GM12872 (cell line): Measurements from ENCODE around the gene ST6GAL1.

Experiments
- TF ChIP-seq, protein P1 (sequence below): IDR thresholded peaks from 3 replicates; pipeline ENCODE4 v1.5.1; 2011; ENCODE audit warnings: low read depth, mild to moderate bottlenecking, low read length, moderate library complexity; ENCODE audit not compliant: insufficient read depth

The ST6GAL1 gene

DNA sequence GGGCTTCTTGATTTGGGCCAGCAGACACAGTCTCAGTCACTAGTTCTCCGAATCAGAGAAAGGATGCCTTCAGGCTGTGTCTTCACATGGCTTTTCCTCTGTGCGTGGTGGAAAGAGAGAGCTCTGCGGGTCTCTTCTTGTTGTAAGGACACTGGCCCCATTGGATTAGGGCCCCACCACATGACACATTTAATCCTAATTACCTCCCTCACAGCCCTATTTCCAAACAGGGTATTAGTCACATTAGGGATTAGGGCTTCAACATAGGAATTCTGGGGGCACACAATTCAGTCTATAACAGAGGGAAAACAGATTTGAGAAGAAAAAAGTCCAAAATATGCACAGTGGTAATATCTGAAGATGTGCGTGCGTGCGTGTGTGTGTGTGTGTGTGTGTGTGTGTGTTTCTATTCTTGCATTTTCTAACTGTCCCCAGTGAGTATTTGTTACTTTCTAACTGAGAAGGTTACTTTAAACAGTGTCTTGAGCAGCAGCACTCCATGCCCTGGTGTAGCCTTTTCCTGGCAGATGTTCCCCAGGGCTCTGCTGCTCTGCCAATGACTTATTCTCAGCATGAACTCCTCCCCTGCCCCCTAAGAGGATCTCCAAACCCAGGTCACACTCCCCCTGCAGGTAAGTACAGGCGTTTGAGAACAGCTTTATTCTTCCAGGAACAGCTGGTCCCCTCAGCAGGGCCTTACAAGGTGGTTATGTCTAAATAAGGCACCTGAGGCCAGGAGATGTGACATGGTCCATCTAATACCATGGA lies 136.1 kb downstream of the ST6GAL1 start:
- TF ChIP-seq, protein P1, sequence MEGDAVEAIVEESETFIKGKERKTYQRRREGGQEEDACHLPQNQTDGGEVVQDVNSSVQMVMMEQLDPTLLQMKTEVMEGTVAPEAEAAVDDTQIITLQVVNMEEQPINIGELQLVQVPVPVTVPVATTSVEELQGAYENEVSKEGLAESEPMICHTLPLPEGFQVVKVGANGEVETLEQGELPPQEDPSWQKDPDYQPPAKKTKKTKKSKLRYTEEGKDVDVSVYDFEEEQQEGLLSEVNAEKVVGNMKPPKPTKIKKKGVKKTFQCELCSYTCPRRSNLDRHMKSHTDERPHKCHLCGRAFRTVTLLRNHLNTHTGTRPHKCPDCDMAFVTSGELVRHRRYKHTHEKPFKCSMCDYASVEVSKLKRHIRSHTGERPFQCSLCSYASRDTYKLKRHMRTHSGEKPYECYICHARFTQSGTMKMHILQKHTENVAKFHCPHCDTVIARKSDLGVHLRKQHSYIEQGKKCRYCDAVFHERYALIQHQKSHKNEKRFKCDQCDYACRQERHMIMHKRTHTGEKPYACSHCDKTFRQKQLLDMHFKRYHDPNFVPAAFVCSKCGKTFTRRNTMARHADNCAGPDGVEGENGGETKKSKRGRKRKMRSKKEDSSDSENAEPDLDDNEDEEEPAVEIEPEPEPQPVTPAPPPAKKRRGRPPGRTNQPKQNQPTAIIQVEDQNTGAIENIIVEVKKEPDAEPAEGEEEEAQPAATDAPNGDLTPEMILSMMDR, result peak; percentile 71

- TF ChIP-seq, protein P1, result no peak
These were observed 138.5 kb downstream of the ST6GAL1 start for GRCh38 chr3:187068787-187069186.

- TF ChIP-seq, protein P1, result no peak
These were observed 139.7 kb downstream of the ST6GAL1 start for GRCh38 chr3:187069857-187070516.

- TF ChIP-seq, protein P1, result no peak
These were observed 141.8 kb downstream of the ST6GAL1 start for GRCh38 chr3:187072102-187072501.

GRCh38 chr3:187072511-187072910 lies 142.2 kb downstream of the ST6GAL1 start:
- TF ChIP-seq, protein P1, result no peak

- TF ChIP-seq, protein P1, result no peak
These were observed 143.3 kb downstream of the ST6GAL1 start for GRCh38 chr3:187073581-187074098.

- TF ChIP-seq, protein P1, result no peak
These were observed 144.5 kb downstream of the ST6GAL1 start for GRCh38 chr3:187074846-187075245.
